GM21360 (cell line): ENCODE data around the gene PNCK.

Source experiments
- ATAC-seq: cut with Tn5 transposase; IDR thresholded peaks from one replicate; pipeline ENCODE4 v1.9.1; 2021; ENCODE audit warnings: mild to moderate bottlenecking, moderate library complexity; ENCODE audit not compliant: unreplicated experiment

The PNCK gene

DNA sequence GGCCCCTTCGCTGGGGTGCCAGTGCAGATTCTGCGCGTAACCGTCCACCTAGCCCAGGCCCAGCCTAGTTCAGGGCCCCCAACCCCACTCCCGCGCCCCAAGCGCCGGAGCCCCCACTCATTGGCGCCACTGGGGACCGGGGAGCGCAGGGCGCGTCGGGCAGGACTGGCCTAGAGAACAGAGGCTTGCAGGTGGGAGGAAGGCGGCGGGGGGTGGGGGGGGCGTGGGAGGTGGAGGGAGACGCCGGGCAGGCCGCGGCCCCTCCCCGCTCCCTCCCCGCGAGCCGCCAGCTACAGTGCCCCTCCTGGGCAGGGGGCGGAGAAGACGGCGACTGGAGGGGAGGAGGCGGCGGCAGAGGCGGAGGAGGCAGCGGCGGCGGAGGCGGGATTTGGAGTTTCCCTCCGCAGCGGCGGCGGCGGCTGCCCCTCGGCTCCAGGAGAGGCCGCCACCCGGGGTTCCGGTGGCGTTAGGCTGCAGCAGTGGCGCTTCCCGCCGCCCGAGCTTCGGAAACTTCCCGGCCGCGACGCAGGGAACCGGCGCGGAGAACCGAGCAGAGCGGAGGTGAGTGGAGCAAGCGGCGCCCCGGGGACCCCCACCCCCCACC is 31.5 kb downstream of the PNCK start:
- no peak for ATAC-seq

DNA sequence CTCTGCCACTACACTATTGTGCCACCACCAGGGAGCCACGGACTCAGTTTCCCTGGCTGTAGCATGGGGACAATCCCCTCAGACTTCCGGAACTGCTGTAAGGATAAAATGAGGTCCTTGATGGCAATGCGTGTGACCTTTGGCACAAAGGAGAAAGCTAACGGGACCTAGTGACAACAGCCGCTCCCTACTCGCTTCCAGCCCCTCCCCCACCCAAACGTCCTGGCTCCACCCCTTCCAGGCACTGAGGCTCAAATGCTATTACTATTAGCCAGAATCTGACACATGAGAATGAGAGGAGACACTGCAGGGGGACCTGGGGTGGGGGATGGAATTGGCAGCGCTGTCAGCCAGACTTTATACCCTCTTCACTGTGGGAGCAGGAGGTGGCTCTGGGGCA is 32.0 kb downstream of the PNCK start:
- ATAC-seq: no peak

DNA sequence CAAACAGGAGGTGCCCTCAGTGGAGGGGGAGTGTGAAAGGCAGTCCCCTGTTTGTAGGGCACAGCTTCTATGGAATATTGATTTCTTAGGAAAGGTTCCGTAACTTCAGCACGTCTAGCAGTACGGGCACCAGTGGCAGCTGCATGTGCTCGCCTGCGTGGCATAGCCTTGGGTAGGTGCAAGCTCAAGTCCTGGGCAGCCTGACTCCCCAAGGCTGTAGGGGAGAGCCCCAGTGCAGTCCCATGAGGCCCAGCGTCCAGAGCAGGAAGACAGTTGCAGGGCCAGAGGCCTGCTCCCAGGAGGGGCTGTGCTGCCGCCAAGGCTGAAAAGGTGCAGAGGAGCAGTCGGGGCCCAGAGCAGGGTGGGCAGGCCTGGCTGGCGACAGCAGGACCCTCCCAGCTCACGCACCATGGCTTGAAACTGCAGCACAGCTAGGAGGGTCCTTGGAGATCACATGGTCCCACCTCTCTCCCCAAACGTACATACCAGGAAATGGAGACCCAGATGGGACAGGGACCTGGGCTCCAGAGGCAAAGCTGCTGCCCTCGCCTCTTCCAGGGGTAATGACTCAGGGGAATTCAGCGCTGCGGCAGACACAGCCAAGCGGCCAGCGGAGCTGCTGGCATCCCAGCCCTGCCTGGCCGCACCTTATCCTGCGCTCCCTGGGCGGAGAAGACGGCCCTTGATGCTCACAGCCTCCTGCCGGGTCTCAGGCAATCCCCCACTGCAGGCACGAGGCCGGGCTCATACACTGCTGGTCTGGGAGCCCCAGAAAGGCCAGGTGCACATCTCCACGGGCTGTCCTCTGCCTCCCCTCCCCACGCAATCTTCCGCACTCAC is 32.7 kb downstream of the PNCK start:
- ATAC-seq: no peak

DNA sequence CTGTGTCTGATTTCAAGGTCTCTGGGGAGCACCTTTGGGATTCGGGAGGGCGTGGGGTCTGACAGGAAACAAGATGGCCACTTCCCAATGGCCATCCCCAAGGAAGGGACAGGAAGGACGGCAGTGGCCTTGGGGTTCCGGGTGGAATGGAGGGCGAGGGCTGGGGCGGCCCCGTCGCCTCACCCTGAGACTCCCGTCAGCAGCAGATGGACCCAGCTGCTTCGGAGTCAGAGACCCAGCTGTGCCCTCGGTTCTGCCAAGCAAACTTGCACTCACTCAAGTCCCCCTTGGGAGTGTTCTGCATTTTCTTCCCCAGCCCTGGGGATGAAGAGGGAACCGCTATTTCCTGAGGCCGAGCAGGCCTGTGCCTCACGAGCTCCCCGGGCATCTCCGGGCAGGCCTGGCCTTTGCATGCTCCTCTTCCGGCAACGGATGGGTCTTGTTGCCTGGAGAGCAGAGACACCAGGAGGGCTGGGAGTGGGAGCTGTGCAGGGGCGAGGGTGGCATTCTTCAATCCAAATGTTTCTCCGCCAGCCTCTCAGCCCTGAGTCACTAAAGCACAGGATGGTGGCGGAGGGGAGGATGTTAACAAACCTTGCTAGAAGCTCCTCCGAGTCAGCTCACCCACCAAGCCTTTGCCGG is 33.4 kb downstream of the PNCK start:
- no peak for ATAC-seq

DNA sequence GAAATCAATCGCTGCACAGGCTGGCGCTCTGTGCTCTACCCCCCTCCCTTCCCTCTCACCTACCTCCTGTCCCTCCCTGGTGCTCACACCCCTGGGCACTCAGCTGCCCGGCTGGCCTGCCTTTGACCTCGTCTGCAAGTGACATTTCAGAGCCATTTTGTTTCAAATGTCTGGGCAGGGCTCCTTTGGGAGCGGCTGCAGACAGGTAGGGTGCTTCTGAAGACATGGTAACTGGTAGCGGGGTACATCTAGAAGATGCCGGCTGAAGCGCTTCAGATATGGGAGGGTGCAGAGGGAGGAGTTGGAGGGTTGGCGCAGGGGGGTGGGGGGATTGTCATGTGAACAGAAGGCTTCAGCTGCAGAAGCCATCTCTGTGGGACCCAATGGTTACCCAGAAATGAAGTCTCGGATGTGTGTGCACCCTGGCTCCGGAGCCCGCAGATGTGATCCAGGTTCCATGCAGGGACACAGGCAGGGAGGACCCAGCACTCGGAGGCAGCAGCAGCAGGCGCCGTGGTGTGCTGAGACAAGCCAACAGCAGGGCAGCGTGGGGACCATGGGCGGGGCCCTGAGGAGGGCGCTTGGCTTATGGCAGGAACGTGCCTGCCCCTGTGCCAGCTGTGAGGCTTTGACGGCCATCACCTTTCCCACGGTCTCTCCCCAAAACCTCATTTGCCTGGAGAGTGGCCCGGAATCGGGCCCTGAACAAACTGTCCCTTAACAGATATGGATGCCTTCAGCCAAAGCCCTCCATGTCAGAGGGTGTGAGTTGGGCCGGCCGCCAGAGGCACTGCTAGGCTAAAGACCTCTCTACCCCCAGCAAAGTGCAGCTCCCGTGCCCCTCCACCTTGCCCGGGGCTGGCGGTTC is 34.2 kb downstream of the PNCK start:
- ATAC-seq: no peak

DNA sequence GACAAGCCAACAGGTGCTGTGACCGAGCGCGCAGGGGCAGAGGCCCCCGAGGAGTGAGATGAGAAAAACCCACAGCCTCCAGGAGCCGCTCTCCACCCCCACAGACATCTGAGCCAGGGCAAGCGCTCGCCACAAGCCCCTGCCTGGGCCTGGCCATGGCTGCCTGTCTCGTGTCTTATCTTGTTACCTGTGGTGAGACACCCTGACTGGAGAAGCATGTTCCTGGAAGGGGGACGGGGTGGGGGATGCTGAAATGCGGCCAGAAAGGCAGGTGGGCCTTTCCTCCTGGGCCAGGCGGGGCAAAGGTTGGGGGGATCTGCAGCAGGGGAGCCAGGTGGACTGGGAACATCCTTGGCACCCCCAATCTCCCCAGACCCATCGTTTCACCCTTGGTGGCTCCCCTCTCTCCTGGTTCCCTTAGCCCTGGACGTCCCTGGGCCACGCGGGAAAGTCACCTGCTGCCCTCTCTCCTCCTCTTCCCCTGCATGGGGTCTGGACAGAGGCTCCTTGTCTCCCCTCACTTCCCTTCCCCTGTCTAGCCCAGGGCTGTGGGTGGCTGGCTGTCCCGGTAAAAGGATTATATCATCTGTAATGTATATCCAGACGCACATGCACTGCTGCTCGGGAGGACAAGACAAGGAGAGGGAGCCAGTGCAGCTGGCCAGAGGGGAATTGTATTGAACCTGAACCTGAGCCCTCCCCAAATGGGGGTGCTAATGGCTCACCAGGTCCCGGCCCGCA is 35.0 kb downstream of the PNCK start:
- no peak for ATAC-seq

DNA sequence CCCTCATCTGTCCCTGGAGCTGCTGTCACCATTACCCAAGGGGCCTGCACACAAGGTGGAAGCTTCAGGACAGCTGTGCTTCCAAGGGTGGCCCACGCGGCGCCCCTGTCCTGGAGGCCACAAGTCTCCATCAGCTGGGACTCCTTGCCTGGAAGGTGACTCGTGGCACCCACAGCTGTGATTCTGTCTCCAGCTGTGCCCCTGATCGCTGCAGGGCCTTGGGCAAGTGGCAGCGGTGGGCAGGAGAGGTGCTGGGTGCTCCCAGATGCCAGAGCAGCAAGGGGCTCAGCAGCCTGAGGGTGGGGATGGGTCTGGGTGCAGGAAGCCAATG is 35.6 kb downstream of the PNCK start:
- no peak for ATAC-seq

DNA sequence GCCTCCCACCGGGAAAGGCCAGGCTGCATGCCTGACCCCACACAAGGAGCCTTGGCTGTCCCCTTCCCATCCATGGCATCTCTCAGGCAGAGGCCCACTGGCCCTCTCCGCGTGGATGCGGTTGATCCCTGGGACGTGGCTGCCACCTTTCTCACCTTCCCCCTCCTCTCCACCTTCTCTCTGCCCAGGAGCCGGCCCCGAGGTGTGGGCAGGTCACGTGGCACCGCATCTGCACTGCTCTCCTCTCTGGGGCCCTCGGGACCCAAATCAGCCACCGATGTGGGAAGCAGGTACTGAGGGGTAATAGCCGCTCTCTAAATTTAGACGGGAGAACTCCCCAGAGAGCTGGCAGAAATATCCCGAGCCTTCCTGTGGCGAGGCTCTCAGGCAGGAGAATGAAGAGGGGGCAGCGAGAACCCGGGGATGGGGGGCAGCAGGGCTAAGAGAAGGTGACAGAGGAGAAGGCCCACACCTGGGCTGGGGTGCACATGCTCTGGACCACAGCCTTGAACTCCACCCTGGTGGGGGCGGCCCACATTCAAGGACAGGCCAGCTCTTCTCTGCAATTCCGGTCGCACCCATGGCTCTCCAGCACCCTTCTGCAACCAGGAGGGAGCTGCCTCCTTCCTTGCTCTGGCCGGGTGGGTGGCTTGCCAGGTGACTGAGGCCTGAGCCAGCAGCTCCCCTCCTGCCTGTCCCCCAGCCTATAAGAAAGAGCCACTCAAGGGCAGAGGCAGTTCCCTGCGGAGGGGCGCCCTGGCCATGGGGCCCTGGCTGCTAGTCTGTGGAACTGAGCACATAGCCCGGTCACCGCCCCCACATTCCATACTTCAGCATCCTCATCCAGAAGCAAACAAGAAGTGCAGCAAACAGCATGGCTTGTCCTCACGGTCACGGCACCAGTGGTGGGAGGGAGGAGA is 36.2 kb downstream of the PNCK start:
- ATAC-seq: no peak

DNA sequence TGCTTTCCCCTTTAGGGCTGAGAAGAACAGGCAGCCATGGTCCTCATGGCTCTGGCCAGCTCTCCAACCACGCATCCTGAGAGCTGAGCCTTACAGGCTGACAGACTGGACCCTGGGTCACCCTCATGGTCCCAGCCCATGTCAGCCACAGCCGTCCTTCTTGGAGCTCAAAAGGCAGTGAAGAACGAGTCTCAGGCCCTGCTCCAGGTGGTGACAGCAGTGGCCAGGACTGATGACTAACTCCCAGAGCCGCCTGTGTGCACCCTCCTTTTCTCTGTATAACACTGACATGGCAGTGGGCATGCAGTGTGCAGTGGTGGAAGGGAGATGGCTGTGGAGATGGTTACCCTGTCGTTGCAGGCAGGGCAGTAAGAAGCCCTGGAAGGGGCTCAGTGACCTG is 36.9 kb downstream of the PNCK start:
- ATAC-seq: no peak

DNA sequence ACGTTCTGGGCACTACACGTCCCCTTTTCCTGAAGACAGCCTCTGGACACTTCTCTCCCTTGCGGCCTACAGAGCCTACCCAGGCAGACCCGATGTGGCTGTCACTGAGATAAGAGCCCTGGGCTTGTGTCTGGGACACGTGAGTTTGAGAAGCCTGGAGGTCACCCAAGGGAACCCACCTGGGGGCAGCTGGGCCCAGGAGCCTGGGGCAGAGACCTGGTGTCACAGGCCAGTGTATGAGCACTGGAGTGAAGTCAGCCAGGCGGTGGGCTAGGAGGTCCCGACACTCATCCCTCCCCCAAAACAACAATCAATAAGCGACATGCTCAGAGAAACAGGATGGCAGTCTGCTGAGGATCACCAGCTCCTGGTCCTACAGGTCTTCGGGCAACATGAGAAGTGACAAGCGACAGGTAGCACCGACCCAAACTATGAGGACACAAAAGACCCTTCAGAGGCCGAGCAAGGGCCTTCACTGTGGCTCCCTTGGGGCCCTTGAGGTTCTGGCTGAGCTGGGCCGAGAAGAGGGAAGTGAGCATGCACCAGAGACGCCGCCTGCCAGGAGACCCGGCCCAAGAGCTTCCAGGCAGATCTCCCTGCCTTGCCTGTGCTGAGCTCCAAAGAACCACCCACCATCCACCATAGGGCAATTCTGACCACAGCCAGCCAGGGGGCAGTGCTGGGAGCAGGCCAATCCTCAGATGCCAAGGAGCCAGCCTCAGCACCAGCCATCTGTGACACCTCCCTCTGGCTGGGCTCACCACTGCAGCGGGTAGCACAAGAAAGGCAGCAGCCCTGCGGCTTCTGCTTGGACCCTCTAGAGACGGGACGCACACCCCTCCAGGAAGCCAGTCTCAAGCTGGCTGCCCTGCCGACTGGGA is 37.6 kb downstream of the PNCK start:
- ATAC-seq: no peak

DNA sequence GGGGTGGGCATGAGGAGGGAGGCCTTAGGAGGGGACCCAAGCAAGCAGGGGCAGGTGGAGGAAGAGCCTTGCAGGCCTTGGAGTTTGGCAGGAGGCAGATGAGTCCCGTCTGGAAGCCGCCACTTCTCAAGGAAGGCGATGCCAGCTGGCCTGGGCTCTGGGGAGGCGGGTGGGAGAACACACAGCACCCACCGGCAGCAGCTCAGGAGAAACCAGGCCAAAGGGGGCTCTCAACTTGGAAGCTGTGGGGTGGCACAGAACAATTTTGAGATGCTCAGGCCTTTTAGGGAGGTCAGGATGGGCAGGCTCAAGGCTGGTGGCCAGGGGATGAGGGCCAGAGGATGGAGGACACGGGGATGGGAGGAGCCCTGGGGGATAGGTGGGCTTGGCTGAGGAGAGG is 38.2 kb downstream of the PNCK start:
- no peak for ATAC-seq

DNA sequence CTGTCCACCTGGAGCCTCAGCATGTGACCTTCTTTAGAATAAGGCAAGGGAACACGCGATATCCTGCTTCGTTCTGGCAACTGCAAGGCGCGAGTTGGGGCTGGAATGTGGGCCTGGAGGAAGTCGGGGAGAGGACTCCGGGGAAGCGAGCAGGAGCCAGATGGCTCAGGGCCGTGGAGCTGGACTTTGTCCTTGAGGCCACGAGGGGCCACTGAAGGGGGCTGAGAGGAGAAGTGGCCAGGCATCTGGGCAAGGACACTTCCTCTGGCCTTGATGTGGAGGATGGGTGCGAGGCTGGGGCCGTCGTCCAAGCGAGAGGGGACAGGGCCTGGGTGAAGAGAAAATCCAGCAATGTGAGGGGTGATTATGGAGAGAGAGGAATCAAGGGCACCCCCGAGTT is 38.8 kb downstream of the PNCK start:
- ATAC-seq: no peak

DNA sequence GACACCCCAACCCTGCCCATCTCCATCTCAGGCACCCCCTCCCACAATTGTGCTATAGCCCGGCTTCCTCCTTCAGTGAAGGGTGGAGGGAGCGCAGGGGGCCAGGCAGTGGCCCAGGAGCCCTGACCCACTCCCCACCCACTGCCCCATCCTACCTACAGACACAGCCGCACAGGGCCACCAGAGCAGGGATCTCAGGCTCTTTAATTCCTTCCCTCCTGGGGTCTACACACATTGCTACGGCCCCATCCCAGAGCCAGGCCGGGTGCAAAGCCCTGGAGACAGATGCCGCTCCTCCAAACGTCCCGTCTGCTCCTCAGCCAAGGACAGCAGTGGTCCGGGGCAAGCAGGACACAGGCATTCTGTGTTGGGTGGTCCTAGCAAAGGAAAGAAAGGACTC is 39.4 kb downstream of the PNCK start:
- ATAC-seq: no peak

DNA sequence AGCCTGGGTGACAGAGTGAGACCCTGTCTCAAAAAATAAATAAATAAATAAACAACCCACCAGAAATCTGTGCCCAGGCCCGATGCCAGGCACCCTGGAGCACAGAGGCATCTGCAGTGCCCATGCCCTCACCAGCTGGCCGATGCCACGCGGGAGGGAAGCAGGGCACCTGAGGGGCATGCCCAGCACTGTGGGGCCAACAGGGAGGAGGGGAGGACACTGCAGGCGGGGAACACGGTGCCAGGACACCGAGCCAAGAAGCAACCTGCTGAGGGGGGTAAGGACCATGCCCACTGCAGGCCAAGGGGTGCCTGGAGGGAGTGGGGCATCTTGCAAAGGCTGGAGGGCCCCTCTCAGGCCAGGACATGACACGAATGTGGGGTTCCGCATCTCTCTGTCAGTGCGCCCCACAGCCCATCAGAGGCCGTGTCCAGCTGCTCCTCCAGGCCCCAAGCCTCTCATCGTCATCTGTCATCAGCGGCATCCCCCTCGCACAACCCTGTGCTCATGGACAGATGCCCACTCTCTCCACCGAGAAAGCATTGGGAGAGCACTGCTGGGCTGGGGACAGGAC is 39.9 kb downstream of the PNCK start:
- no peak for ATAC-seq

DNA sequence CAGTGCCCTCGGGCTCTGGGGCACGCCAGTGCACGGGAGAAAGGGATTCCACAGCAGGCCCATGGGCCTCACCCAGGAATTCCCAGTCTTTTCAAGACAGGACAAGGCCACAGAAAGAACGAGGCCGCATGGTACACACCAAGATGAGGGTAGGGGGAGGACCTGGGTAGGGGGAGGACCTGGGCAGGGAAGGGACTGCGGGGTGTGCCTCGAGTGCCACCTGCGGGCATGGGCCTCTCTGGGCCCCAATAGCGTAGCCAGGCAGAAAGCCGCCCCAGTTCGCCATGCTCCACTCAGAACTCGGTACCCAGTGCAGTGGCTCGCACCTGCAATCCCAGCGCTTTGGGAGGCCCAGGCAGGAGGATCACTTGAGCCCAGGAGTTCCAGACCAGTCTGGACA is 40.6 kb downstream of the PNCK start:
- no peak for ATAC-seq

DNA sequence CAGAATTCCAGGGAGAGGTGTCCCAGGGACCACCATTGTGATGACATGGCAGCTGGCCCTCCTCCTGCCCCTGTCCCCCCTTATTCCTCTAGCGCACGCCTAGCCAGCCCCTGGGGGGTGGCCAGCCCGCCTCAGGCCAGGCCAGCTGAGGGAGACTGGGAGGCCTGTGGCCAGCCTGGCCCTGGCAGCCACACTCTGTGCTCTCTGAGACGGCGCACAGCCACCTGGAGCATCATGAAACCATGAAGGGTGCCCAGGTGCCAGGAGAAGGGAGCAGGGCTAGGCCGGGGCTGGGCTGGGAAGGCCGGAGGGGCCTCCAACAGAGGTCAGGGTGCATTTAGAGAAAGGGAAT is 41.0 kb downstream of the PNCK start:
- ATAC-seq: no peak

DNA sequence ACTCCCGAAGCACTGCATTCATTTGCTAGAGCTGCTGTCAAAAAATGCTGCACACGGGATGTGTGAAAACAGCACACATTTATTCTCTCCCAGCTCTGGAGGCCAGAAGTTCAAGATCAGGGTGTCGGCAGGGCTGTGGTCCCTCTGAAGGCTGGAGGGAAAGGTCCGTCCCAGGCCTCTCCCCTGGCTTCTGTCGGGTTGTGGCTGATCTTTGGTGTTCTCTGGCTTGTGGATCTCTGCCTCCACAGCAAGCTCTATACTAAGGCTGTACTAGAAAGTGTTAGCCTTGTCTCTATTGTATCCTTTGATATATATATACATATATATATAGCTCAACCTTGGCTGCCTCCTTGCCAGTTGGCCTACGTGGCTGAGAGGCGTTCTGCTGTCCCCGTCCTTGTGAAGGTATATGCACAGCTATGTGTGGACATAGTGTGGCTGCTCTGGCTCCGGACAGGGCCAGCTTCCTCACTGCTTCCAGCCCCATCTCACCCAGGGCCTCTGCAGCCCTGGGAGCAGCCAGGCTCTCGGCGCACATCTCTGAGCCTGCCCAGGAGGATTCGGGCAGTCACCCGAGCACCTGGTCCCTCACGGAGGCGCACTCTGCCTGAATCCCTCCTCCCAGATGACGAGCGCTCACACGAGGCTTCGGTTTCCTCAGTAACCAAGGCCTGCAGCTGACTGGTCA is 41.6 kb downstream of the PNCK start:
- no peak for ATAC-seq

DNA sequence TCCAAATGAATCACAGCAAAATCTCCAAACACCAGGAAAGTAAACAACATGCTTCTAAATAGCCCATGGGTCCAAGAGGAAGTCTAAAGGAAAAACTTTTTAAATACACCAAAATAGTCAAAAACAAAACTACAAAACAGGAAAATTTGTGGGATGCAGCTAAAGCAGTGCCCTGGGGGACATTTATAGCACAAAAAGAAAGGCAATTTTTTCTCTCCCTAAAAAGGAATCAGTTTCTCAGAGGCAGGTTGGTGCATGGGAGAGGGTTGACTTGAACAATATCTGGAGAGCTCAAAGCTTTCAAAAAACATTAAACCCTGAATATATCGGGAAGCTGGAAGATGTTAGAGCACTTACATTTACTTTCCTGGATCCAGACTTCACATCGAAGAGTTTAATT is 42.3 kb downstream of the PNCK start:
- ATAC-seq: no peak
